ENCODE data around the gene GTF3A.

DNA sequence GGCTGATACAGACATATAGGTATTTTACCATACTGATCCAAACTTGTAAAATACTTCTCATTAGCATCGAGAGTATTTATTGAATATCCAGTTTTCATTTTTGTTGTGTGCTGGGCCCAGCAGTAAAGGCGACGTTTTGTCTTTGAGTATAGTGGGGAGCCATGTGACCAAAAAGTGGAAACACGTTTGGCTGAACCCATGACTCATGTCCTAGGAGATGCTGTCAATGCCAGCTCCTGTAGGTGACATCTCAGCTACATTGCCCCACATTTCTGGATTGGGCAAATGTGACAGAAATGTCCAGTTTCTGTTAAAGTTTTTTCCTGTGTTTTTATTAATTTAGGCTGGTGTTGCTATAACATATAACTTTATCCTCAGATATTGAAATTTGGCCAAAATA, 26.1 kb upstream of the GTF3A start:
- TF ChIP-seq, protein P1, sequence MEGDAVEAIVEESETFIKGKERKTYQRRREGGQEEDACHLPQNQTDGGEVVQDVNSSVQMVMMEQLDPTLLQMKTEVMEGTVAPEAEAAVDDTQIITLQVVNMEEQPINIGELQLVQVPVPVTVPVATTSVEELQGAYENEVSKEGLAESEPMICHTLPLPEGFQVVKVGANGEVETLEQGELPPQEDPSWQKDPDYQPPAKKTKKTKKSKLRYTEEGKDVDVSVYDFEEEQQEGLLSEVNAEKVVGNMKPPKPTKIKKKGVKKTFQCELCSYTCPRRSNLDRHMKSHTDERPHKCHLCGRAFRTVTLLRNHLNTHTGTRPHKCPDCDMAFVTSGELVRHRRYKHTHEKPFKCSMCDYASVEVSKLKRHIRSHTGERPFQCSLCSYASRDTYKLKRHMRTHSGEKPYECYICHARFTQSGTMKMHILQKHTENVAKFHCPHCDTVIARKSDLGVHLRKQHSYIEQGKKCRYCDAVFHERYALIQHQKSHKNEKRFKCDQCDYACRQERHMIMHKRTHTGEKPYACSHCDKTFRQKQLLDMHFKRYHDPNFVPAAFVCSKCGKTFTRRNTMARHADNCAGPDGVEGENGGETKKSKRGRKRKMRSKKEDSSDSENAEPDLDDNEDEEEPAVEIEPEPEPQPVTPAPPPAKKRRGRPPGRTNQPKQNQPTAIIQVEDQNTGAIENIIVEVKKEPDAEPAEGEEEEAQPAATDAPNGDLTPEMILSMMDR (IDR thresholded peaks at IDR 0.05; ENCODE audit: low read depth, low read length), result no peak
- TF ChIP-seq POLR2A (IDR thresholded peaks at IDR 0.05; ENCODE audit: extremely low read depth, insufficient read length) (no peak), MYC (IDR thresholded peaks at IDR 0.05; ENCODE audit: low read depth, low read length) (no peak)
- TF ChIP-seq, protein P2, sequence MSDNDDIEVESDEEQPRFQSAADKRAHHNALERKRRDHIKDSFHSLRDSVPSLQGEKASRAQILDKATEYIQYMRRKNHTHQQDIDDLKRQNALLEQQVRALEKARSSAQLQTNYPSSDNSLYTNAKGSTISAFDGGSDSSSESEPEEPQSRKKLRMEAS (IDR thresholded peaks at IDR 0.05; ENCODE audit: low read depth, low read length), result peak; percentile 74
